Neural cell (in vitro differentiated cells): ENCODE results near the gene ABHD13. TPM values are rescaled to one million over a fixed set of nuclear protein-coding genes. Genes with fewer than 3 reads are reported as not detected.

Experiments used
- H2AFZ ChIP-seq: fragments of 200-600, 300-800 bp; sonication (generic), shearing (Covaris generic); 2 replicates; pipeline ENCODE4 v1.6.0; 2014; ENCODE audit warnings: low read depth, mild to moderate bottlenecking, antibody characterized with exemption, low read length, moderate library complexity
- H3F3A ChIP-seq: fragments of 200-600 bp; shearing (Covaris generic); 2 replicates; pipeline ENCODE4 v1.6.1; 2016; ENCODE audit warnings: mild to moderate bottlenecking, moderate library complexity, mixed read lengths, antibody characterized with exemption, low read length; ENCODE audit not compliant: insufficient read depth, poor library complexity, severe bottlenecking
- H3K27ac ChIP-seq: fragments of 200-600, 300-800 bp; sonication (generic), shearing (Covaris generic); 2 replicates; pipeline ENCODE4 v1.5.1; 2014; ENCODE audit warnings: mild to moderate bottlenecking, low read length, moderate library complexity
- H3K27me3 ChIP-seq: fragments of 300-800, 200-600 bp; sonication (generic), shearing (Covaris generic); 2 replicates; pipeline ENCODE4 v1.6.0; 2014; ENCODE audit warnings: mild to moderate bottlenecking, low read depth, low read length, moderate library complexity; ENCODE audit not compliant: insufficient read depth
- H3K36me3 ChIP-seq: fragments of 300-800, 200-600 bp; sonication (generic), shearing (Covaris generic); 2 replicates; pipeline ENCODE4 v1.5.1; 2014; ENCODE audit warnings: mild to moderate bottlenecking, antibody characterized with exemption, low read length, moderate library complexity; ENCODE audit not compliant: insufficient read depth
- H3K4me2 ChIP-seq: fragments of 300-800, 200-600 bp; sonication (generic), shearing (Covaris generic); 2 replicates; pipeline ENCODE4 v1.6.0; 2014; ENCODE audit warnings: mild to moderate bottlenecking, low read length
- H3K4me3 ChIP-seq: fragments of 300-800, 200-600 bp; sonication (generic), shearing (Covaris generic); 2 replicates; pipeline ENCODE4 v1.5.1; 2014; ENCODE audit warnings: mild to moderate bottlenecking, low read length, moderate library complexity
- H3K79me2 ChIP-seq: fragments of 200-600 bp; shearing (Covaris generic); replicated peaks from 2 replicates; pipeline ENCODE4 v1.6.0; 2014; ENCODE audit warnings: mild to moderate bottlenecking, low read length, moderate library complexity; ENCODE audit not compliant: insufficient read depth
- H3K9ac ChIP-seq: fragments of 300-800, 200-600 bp; sonication (generic), shearing (Covaris generic); 2 replicates; pipeline ENCODE4 v1.6.1; 2016; ENCODE audit warnings: mild to moderate bottlenecking, low read length, mixed read lengths
- H3K9me2 ChIP-seq: fragments of 200-600 bp; shearing (Covaris generic); 2 replicates; pipeline ENCODE4 v1.6.1; 2016; ENCODE audit warnings: mild to moderate bottlenecking, low read length, mixed read lengths; ENCODE audit not compliant: insufficient read depth
- H3K9me3 ChIP-seq: fragments of 200-600, 300-800 bp; sonication (generic), shearing (Covaris generic); 2 replicates; pipeline ENCODE4 v1.6.1; 2016; ENCODE audit warnings: mild to moderate bottlenecking, mixed run types, low read length, moderate library complexity, mixed read lengths
- H4K20me1 ChIP-seq: fragments of 200-600 bp; shearing (Covaris generic); 2 replicates; pipeline ENCODE4 v1.6.1; 2016; ENCODE audit warnings: mild to moderate bottlenecking, mixed run types; ENCODE audit not compliant: insufficient read depth
- EP300 ChIP-seq: fragments of 450-650 bp; conservative IDR thresholded peaks from 2 replicates; pipeline ENCODE4 v1.6.1; 2014; ENCODE audit warnings: antibody characterized with exemption, mild to moderate bottlenecking, moderate library complexity; ENCODE audit not compliant: poor library complexity, severe bottlenecking
- EZH2 ChIP-seq: fragments of 200-600, 300-800 bp; shearing (Covaris generic), sonication (generic); IDR thresholded peaks from 2 replicates; pipeline ENCODE4 v1.6.1; 2014; ENCODE audit warnings: antibody characterized with exemption, low read length, borderline replicate concordance, mild to moderate bottlenecking; ENCODE audit not compliant: insufficient read depth, poor library complexity, severe bottlenecking
- MXI1 ChIP-seq: fragments of 450-650 bp; conservative IDR thresholded peaks from 2 replicates; pipeline ENCODE4 v1.6.1; 2014; ENCODE audit warnings: antibody characterized with exemption, mild to moderate bottlenecking; ENCODE audit not compliant: poor library complexity, severe bottlenecking
- POLR2AphosphoS5 ChIP-seq: IDR thresholded peaks from 2 replicates; pipeline ENCODE4 v1.6.1; 2012
- RAD21 ChIP-seq: fragments of 450-650 bp; conservative IDR thresholded peaks from 2 replicates; pipeline ENCODE4 v1.6.1; 2014; ENCODE audit warnings: antibody characterized with exemption, mild to moderate bottlenecking, moderate library complexity
- SMC3 ChIP-seq: fragments of 450-650 bp; conservative IDR thresholded peaks from 2 replicates; pipeline ENCODE4 v1.6.1; 2014; ENCODE audit warnings: antibody characterized with exemption, mild to moderate bottlenecking, moderate library complexity; ENCODE audit not compliant: poor library complexity
- TAF1 ChIP-seq: IDR thresholded peaks from 2 replicates; pipeline ENCODE4 v1.6.1; 2012; ENCODE audit warnings: low read depth
- polyA minus RNA-seq: library from RNA; depleted of rRNA, polyadenylated mRNA; stranded (reverse); fragments of >200 nt; gene quantifications from 2 replicates; pipeline ENCODE4 v1.2.3, GENCODE V29; 2014
- polyA plus RNA-seq: library from polyadenylated mRNA; depleted of rRNA; stranded (reverse); fragments of >200 nt; gene quantifications from 2 replicates; pipeline ENCODE4 v1.2.3, GENCODE V29; 2014
- TF ChIP-seq, protein P1 (sequence below): IDR thresholded peaks from 2 replicates; pipeline ENCODE4 v1.6.1; 2012; ENCODE audit warnings: borderline replicate concordance
- TF ChIP-seq, protein P2 (sequence below): fragments of 450-650 bp; IDR thresholded peaks from 2 replicates; pipeline ENCODE4 v1.5.1; 2014; ENCODE audit warnings: antibody characterized with exemption, mild to moderate bottlenecking, moderate library complexity; ENCODE audit not compliant: poor library complexity, severe bottlenecking

The ABHD13 gene
- polyA plus RNA-seq (12.0 and 14.4 TPM in 2 replicates), polyA minus RNA-seq (29.9 and 32.1 TPM in 2 replicates)

GRCh38 chr13:108218044-108218974 is at the start of gene ABHD13:
ABHD13 (plus strand) TSS chr13:108218392; CDS start chr13:108229219, 10,827 bp downstream.
- H3K79me2 ChIP-seq, result peaks cover 43% of the 10 kb centered on the region

GRCh38 chr13:108168929-108169328 is 49.3 kb upstream of the ABHD13 start:
- Histone ChIP-seq H3K27ac (no peak overlapping the region), H3K4me2 (no peak overlapping the region), H3K9me2 (no peaks in the 10 kb centered on the region), H3K9me3 (no peaks in the 10 kb centered on the region), H3K79me2 (no peaks in the 10 kb centered on the region), H3F3A (no peaks in the 10 kb centered on the region), H2AFZ (no peak overlapping the region), H3K9ac (no peak overlapping the region), H4K20me1 (no peaks in the 10 kb centered on the region), H3K27me3 (no peaks in the 10 kb centered on the region), H3K4me3 (no peak overlapping the region), H3K36me3 (no peaks in the 10 kb centered on the region)
- TF ChIP-seq RAD21, result no peak
- TF ChIP-seq SMC3, result no peak
- TF ChIP-seq, protein P1, sequence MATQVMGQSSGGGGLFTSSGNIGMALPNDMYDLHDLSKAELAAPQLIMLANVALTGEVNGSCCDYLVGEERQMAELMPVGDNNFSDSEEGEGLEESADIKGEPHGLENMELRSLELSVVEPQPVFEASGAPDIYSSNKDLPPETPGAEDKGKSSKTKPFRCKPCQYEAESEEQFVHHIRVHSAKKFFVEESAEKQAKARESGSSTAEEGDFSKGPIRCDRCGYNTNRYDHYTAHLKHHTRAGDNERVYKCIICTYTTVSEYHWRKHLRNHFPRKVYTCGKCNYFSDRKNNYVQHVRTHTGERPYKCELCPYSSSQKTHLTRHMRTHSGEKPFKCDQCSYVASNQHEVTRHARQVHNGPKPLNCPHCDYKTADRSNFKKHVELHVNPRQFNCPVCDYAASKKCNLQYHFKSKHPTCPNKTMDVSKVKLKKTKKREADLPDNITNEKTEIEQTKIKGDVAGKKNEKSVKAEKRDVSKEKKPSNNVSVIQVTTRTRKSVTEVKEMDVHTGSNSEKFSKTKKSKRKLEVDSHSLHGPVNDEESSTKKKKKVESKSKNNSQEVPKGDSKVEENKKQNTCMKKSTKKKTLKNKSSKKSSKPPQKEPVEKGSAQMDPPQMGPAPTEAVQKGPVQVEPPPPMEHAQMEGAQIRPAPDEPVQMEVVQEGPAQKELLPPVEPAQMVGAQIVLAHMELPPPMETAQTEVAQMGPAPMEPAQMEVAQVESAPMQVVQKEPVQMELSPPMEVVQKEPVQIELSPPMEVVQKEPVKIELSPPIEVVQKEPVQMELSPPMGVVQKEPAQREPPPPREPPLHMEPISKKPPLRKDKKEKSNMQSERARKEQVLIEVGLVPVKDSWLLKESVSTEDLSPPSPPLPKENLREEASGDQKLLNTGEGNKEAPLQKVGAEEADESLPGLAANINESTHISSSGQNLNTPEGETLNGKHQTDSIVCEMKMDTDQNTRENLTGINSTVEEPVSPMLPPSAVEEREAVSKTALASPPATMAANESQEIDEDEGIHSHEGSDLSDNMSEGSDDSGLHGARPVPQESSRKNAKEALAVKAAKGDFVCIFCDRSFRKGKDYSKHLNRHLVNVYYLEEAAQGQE, result no peak
- TF ChIP-seq TAF1, result no peak
- no peak for TF ChIP-seq EP300
- TF ChIP-seq, protein P2, sequence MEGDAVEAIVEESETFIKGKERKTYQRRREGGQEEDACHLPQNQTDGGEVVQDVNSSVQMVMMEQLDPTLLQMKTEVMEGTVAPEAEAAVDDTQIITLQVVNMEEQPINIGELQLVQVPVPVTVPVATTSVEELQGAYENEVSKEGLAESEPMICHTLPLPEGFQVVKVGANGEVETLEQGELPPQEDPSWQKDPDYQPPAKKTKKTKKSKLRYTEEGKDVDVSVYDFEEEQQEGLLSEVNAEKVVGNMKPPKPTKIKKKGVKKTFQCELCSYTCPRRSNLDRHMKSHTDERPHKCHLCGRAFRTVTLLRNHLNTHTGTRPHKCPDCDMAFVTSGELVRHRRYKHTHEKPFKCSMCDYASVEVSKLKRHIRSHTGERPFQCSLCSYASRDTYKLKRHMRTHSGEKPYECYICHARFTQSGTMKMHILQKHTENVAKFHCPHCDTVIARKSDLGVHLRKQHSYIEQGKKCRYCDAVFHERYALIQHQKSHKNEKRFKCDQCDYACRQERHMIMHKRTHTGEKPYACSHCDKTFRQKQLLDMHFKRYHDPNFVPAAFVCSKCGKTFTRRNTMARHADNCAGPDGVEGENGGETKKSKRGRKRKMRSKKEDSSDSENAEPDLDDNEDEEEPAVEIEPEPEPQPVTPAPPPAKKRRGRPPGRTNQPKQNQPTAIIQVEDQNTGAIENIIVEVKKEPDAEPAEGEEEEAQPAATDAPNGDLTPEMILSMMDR, result no peak
- TF ChIP-seq MXI1, result no peak
- TF ChIP-seq POLR2AphosphoS5, result no peak

More at GRCh38 chr13:108218044-108218974, at the start of gene ABHD13:
- Histone ChIP-seq H3K4me3 (peak within 1 kb of the TSS; percentile 89), H3K9me2 (no peaks in the 10 kb centered on the region), H3K9ac (peak within 1 kb of the TSS; percentile 82), H3K27ac (peak within 1 kb of the TSS; percentile 86), H3F3A (no peaks in the 10 kb centered on the region), H3K36me3 (no peaks in the 10 kb centered on the region), H3K9me3 (no peaks in the 10 kb centered on the region), H3K27me3 (no peaks in the 10 kb centered on the region), H4K20me1 (no peaks in the 10 kb centered on the region), H2AFZ (peak within 1 kb of the TSS; percentile 78), H3K4me2 (peak within 1 kb of the TSS; percentile 87)
- TF ChIP-seq MXI1 (peak; percentile 75), SMC3 (no peak), POLR2AphosphoS5 (peak; percentile 83), TAF1 (peak; percentile 73), EP300 (peak; percentile 58), EZH2 (no peak), RAD21 (peak; percentile 38)
- TF ChIP-seq, protein P1, result no peak
- TF ChIP-seq, protein P2, result peak; percentile 47
